IPS-NIHi11 (cell line): Measurements from ENCODE around the gene PDE11A.

Experiments used
- DNase-seq: peaks from one replicate; pipeline ENCODE4 v3.0.0; 2012; ENCODE audit warnings: mixed read lengths, low spot score

PDE11A gene

GRCh38 chr2:177668617-177669016 is 404.0 kb downstream of the PDE11A start:
- no peak for DNase-seq

GRCh38 chr2:177667626-177668025 is 405.0 kb downstream of the PDE11A start:
- DNase-seq, result no peak

GRCh38 chr2:177666408-177666807 is 406.2 kb downstream of the PDE11A start:
- no peak for DNase-seq

- DNase-seq, result no peak
These were observed 406.6 kb downstream of the PDE11A start for GRCh38 chr2:177665948-177666347.

- no peak for DNase-seq
These were observed 407.2 kb downstream of the PDE11A start for GRCh38 chr2:177665328-177665727.

- DNase-seq, result no peak
These were observed 409.7 kb downstream of the PDE11A start for GRCh38 chr2:177662895-177663294.

GRCh38 chr2:177660742-177661141 is 411.8 kb downstream of the PDE11A start:
- no peak for DNase-seq

GRCh38 chr2:177658309-177658708 is 414.3 kb downstream of the PDE11A start:
- no peak for DNase-seq

- DNase-seq, result no peak
These were observed 420.7 kb downstream of the PDE11A start for GRCh38 chr2:177651833-177652232.

GRCh38 chr2:177649568-177650518 is 422.7 kb downstream of the PDE11A start:
- DNase-seq, result no peak

GRCh38 chr2:177646791-177647190 is 425.8 kb downstream of the PDE11A start:
- no peak for DNase-seq

GRCh38 chr2:177646241-177646640 is 426.3 kb downstream of the PDE11A start:
- no peak for DNase-seq

GRCh38 chr2:177641331-177641730 is 431.2 kb downstream of the PDE11A start:
- DNase-seq, result no peak

GRCh38 chr2:177640423-177640822 is 432.2 kb downstream of the PDE11A start:
- DNase-seq, result no peak

GRCh38 chr2:177639262-177639914 is 433.2 kb downstream of the PDE11A start:
- DNase-seq, result no peak

GRCh38 chr2:177638507-177638906 is 434.1 kb downstream of the PDE11A start:
- no peak for DNase-seq

GRCh38 chr2:177636672-177637071 is 435.9 kb downstream of the PDE11A start:
- no peak for DNase-seq

- no peak for DNase-seq
These were observed 436.9 kb downstream of the PDE11A start for GRCh38 chr2:177635696-177636095.

GRCh38 chr2:177633910-177634294 is 438.7 kb downstream of the PDE11A start:
- no peak for DNase-seq

GRCh38 chr2:177633111-177633510 is 439.5 kb downstream of the PDE11A start:
- no peak for DNase-seq

- no peak for DNase-seq
These were observed 440.9 kb downstream of the PDE11A start for GRCh38 chr2:177631680-177632079.

GRCh38 chr2:177629357-177630024 is 443.1 kb downstream of the PDE11A start:
- no peak for DNase-seq

- no peak for DNase-seq
These were observed 443.7 kb downstream of the PDE11A start for GRCh38 chr2:177628831-177629230.
